Gastroesophageal sphincter (tissue), 4 donors: Measurements from ENCODE around the gene SUGCT. TPM values are rescaled to one million over a fixed set of nuclear protein-coding genes. Genes with fewer than 3 reads are reported as not detected.
A peak's percentile ranks its signal among the peaks of the same experiment; 100 is the strongest.
"Not testable (repeated sequence)": the region's sequence is repeated elsewhere in the genome, so short reads cannot be mapped to it uniquely, and the experiment has no call there.

ENCODE experiments used
- ATAC-seq: fragments of 150-250 bp; one replicate; pipeline ENCODE4 v1.9.1; 2016; ENCODE audit warnings: mild to moderate bottlenecking, moderate library complexity
- H3K27ac ChIP-seq, 4 donors: fragments of 200-600 bp; sonication (generic) in 3 of 4; 1 replicate in 3 of 4; 2 replicates in 1 of 4; pipeline ENCODE4 v1.5.1; 2016 to 2019
- H3K27me3 ChIP-seq: fragments of 200-600 bp; sonication (generic); one replicate; pipeline ENCODE4 v1.5.1; 2019
- H3K36me3 ChIP-seq, 2 donors: fragments of 200-600 bp; sonication (generic); one replicate each; pipeline ENCODE4 v1.5.1; 2019; ENCODE audit warnings: control low read depth in 1 of 2
- H3K4me1 ChIP-seq, 3 donors: fragments of 200-600 bp; sonication (generic); 1 replicate in 2 of 3; 2 replicates in 1 of 3; pipeline ENCODE4 v1.5.1; 2016 to 2019; ENCODE audit warnings: control low read depth in 2 of 3
- H3K4me3 ChIP-seq, 2 donors: fragments of 200-600 bp; sonication (generic); one replicate each; pipeline ENCODE4 v1.5.1; 2019; ENCODE audit warnings: mild to moderate bottlenecking in 1 of 2, moderate library complexity in 1 of 2
- H3K9me3 ChIP-seq, 3 donors: fragments of 200-600 bp; sonication (generic); one replicate each; pipeline ENCODE4 v1.5.1; 2017 to 2019; ENCODE audit warnings: control low read depth in 2 of 3
- EP300 ChIP-seq: sonication (generic); formaldehyde crosslinking; IDR thresholded peaks from one replicate; pipeline ENCODE4 v1.6.1; 2017; ENCODE audit warnings: antibody characterized with exemption, mild to moderate bottlenecking
- POLR2A ChIP-seq, 2 donors: fragments of 450-650 bp; IDR thresholded peaks; one replicate each; pipeline ENCODE4 v1.6.1; 2017; ENCODE audit warnings: antibody characterized with exemption in 2 of 2, mild to moderate bottlenecking in 2 of 2, moderate library complexity in 1 of 2
- POLR2AphosphoS5 ChIP-seq: sonication (generic); formaldehyde crosslinking; IDR thresholded peaks from one replicate; pipeline ENCODE4 v1.6.1; 2017; ENCODE audit warnings: antibody characterized with exemption
- WGBS, 2 donors: methylation state at CpG; one replicate each; pipeline ENCODE4 v1.1.5; 2018; ENCODE audit warnings: low coverage in 1 of 2; 5-methylcytosine and 5-hydroxymethylcytosine counted together
- total RNA-seq, 4 donors: library from RNA; depleted of rRNA; stranded (reverse); fragments of >200 nt; gene quantifications; one replicate each; pipeline ENCODE4 v1.1.0, GENCODE V29; 2016
- TF ChIP-seq, protein P1 (sequence below), 4 experiments: fragments of 200-600 bp in 2 of 4; fragments of 450-650 bp in 2 of 4; sonication (generic) in 1 of 4; IDR thresholded peaks; one replicate each; pipeline ENCODE4 v1.5.1; 2017 to 2019; ENCODE audit warnings: antibody characterized with exemption in 4 of 4, mild to moderate bottlenecking in 2 of 4, moderate library complexity in 2 of 4

SUGCT gene
- total RNA-seq, 4 donors from 2014 or later, result 1.2 to 17.3 (median 10.8) TPM

DNA sequence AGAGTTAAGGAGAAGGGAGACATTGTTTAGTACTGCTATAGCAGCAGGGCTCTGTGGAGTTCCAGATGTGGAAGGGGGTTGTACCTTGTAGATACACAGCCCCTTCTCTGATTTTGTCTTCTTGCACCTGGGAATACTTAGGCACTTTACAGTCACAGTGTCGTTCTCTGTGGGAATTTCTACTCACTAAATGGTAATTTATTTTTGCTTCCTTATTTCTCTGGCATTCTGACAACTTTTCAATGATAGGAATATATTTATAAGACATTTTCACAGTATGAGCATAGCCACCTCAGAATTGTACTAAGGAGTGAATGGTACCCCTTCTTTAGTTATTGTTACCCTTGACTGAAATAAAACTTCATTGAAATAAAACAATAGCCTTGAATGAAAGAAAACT lies 132.8 kb downstream of the SUGCT start:
- Histone ChIP-seq H3K9me3 (no peaks in the 10 kb centered on the region), H3K27me3 (no peaks in the 10 kb centered on the region), H3K27ac (no peak overlapping the region), H3K36me3 (no peaks in the 10 kb centered on the region), H3K4me1 (no peaks in the 10 kb centered on the region), H3K4me3 (no peak overlapping the region)
- TF ChIP-seq POLR2A (IDR thresholded peaks at IDR 0.05), result no peak
- 42 to 70% methylated on average over 1 of the region's 1 CpG for WGBS, 2 donors
- ATAC-seq, result no peak

DNA sequence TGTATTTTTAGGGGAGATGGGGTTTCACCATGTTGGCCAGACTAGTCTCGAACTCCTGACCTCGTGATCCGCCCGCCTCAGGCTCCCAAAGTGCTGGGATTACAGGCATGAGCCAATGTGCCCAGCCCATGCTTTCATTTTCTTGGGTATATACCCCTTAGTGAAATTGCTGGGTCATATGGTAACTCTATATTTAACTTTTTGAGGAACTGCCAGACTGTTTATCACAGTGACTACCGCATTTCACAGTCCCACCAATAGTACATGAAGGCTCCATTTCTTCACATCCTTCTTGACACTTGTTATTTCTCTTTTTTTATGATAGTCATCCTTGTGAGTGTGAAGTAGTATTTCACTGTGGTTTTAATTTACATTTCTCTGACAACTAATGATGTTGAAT lies 134.0 kb downstream of the SUGCT start:
- not testable (repeated sequence) for H3K4me1 ChIP-seq, H3K4me3 ChIP-seq, H3K27me3 ChIP-seq, H3K36me3 ChIP-seq, H3K9me3 ChIP-seq, H3K27ac ChIP-seq
- peak; percentile 63 for ATAC-seq
- 76 to 100% methylated on average over 1 to 5 of the region's 5 CpGs for WGBS, 2 donors

DNA sequence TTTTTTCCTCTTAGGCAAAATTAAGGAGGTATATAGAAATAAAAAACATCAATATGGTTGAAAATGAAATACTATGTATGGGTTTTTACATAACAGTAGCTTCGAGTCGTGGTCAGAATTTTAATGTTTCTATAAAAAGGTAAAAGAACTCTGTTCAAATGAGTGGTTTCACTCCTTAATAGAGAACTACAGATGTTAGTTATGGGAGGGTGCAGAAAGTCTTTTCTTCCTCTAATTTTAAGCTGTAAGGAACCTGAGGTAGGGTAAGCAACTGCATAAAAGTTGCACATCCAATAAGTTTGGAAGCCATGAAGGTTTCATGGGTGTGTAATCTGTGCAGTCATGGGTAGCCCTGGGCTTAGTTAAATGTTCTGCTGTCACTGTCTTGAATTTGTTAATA lies 141.3 kb downstream of the SUGCT start:
- no peak for ATAC-seq
- no peak overlapping the region for H3K4me3 ChIP-seq
- no peaks in the 10 kb centered on the region for H3K4me1 ChIP-seq
- 82 to 95% methylated on average over 2 of the region's 2 CpGs for WGBS, 2 donors
- H3K36me3 ChIP-seq, result no peaks in the 10 kb centered on the region
- no peak overlapping the region for H3K27ac ChIP-seq
- no peak for TF ChIP-seq POLR2A (IDR thresholded peaks at IDR 0.05)
- TF ChIP-seq, protein P1, sequence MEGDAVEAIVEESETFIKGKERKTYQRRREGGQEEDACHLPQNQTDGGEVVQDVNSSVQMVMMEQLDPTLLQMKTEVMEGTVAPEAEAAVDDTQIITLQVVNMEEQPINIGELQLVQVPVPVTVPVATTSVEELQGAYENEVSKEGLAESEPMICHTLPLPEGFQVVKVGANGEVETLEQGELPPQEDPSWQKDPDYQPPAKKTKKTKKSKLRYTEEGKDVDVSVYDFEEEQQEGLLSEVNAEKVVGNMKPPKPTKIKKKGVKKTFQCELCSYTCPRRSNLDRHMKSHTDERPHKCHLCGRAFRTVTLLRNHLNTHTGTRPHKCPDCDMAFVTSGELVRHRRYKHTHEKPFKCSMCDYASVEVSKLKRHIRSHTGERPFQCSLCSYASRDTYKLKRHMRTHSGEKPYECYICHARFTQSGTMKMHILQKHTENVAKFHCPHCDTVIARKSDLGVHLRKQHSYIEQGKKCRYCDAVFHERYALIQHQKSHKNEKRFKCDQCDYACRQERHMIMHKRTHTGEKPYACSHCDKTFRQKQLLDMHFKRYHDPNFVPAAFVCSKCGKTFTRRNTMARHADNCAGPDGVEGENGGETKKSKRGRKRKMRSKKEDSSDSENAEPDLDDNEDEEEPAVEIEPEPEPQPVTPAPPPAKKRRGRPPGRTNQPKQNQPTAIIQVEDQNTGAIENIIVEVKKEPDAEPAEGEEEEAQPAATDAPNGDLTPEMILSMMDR (IDR thresholded peaks at IDR 0.05), result no peak
- no peak for TF ChIP-seq POLR2AphosphoS5
- TF ChIP-seq EP300, result no peak
- H3K9me3 ChIP-seq, result no peaks in the 10 kb centered on the region
- no peaks in the 10 kb centered on the region for H3K27me3 ChIP-seq

DNA sequence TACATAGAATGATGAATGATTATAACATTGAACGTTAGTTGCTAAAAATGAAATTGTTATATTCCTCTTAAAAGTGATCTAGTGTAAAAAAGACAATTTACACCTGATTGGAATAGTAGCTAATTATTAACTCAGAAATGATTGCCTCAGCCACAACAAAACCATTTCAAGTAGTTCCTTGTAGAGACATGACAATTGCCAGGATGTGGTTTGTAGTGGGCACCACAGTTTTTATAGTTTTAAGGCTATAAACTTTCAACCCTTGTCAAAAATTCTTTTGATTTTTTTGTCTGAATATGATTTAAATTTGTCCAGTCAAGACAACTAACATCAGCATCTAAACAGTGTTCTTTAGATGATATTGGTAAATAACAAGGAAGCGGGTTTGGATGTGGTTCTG lies 145.2 kb downstream of the SUGCT start:
- ATAC-seq, result no peak
- H3K4me1 ChIP-seq, result no peaks in the 10 kb centered on the region
- no peak overlapping the region for H3K27ac ChIP-seq
- no peak for TF ChIP-seq POLR2AphosphoS5
- TF ChIP-seq, protein P1 (IDR thresholded peaks at IDR 0.05), result no peak
- no peak for TF ChIP-seq EP300
- no peak for TF ChIP-seq POLR2A (IDR thresholded peaks at IDR 0.05)
- no peak overlapping the region for H3K4me3 ChIP-seq
- H3K27me3 ChIP-seq, result no peaks in the 10 kb centered on the region
- peaks cover 0 to 6% (median 0%) of the 10 kb centered on the region in 3 donors for H3K9me3 ChIP-seq
- H3K36me3 ChIP-seq, result no peaks in the 10 kb centered on the region
- WGBS, 2 donors, result 44 to 46% methylated on average over 2 of the region's 2 CpGs

DNA sequence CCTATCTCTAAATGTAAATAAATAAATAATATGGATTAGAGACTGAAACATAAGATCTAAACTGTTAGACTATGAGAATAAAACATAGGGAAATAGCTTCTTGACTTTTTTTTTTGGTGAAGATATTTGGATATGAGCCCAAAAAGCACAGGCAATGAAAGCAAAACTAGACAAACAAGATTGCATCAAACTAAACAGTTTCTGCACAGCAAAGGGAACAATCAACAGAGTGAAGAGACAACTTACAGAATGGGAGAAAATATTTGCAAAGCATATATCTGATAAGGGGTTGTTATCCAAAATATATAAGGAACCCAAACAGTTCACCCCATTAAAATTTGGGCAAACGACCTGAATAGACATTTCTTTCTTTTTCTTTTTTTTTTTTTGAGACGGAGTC lies 148.1 kb downstream of the SUGCT start:
- 91 to 100% methylated on average over 2 of the region's 2 CpGs for WGBS, 2 donors
- Histone ChIP-seq H3K36me3 (no peaks in the 10 kb centered on the region), H3K4me1 (no peaks in the 10 kb centered on the region), H3K27ac (no peak overlapping the region), H3K9me3 (peaks cover 0 to 6% (median 0%) of the 10 kb centered on the region in 3 donors), H3K27me3 (no peaks in the 10 kb centered on the region), H3K4me3 (no peak overlapping the region)
- no peak for TF ChIP-seq POLR2AphosphoS5
- TF ChIP-seq EP300, result no peak
- TF ChIP-seq, protein P1 (IDR thresholded peaks at IDR 0.05), result no peak
- TF ChIP-seq POLR2A (IDR thresholded peaks at IDR 0.05), result no peak
- ATAC-seq, result no peak

DNA sequence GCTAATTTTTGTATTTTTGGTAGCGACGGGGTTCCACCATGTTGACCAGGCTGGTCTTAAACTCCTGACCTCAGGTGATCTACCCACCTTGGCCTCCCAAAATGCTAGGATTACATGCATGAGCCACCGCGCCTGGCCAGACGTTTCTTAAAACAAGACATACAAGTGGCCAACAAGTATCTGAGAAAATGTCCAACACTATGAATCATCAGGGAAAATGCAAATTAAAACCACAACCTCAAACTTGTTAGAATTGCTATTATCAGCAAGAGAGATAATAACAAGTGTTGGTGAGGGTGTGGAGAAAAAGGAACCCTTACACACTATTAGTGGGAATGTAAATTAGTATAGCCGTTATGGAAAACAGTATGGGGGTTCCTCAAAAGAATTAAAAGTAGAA lies 148.6 kb downstream of the SUGCT start:
- TF ChIP-seq, protein P1 (IDR thresholded peaks at IDR 0.05), result no peak
- TF ChIP-seq POLR2AphosphoS5, result no peak
- TF ChIP-seq EP300, result no peak
- TF ChIP-seq POLR2A (IDR thresholded peaks at IDR 0.05), result no peak
- Histone ChIP-seq H3K4me3 (no peak overlapping the region), H3K27ac (no peak overlapping the region), H3K36me3 (no peaks in the 10 kb centered on the region), H3K4me1 (no peaks in the 10 kb centered on the region), H3K27me3 (no peaks in the 10 kb centered on the region), H3K9me3 (peaks cover 0 to 6% (median 0%) of the 10 kb centered on the region in 3 donors)
- WGBS, 2 donors, result 75 to 90% methylated on average over 3 to 6 of the region's 6 CpGs
- no peak for ATAC-seq
